H9 (cell line): Measurements from ENCODE around the gene ZNF878. TPM values are rescaled to one million over a fixed set of nuclear protein-coding genes. Genes with fewer than 3 reads are reported as not detected.
A peak's percentile ranks its signal among the peaks of the same experiment; 100 is the strongest.

ENCODE experiments used
- DNase-seq: peaks from one replicate; pipeline ENCODE4 v3.0.0-alpha.2; 2017
- H2AFZ ChIP-seq: one replicate; pipeline ENCODE4 v1.6.1; 2013; ENCODE audit warnings: mild to moderate bottlenecking, low read length, control low read depth, moderate library complexity
- H2AK5ac ChIP-seq: 2 replicates; pipeline ENCODE4 v1.6.1; 2013; ENCODE audit warnings: low read length, control low read depth, mixed read lengths; ENCODE audit not compliant: insufficient read length
- H2BK120ac ChIP-seq: one replicate; pipeline ENCODE4 v1.6.1; 2013; ENCODE audit warnings: low read depth, mild to moderate bottlenecking, low read length, control low read depth, inconsistent platforms; ENCODE audit not compliant: poor library complexity, severe bottlenecking
- H2BK12ac ChIP-seq: 2 replicates; pipeline ENCODE4 v1.6.1; 2013; ENCODE audit warnings: low read length, control low read depth, mixed read lengths, low read depth; ENCODE audit not compliant: insufficient read length
- H2BK15ac ChIP-seq: 2 replicates; pipeline ENCODE4 v1.6.1; 2013; ENCODE audit warnings: low read depth, low read length, control low read depth
- H2BK20ac ChIP-seq: one replicate; pipeline ENCODE4 v1.6.1; 2013; ENCODE audit warnings: low read depth, mild to moderate bottlenecking, low read length, control low read depth, inconsistent platforms; ENCODE audit not compliant: poor library complexity, severe bottlenecking
- H2BK5ac ChIP-seq: 2 replicates; pipeline ENCODE4 v1.6.1; 2013; ENCODE audit warnings: low read length, control low read depth, mixed read lengths; ENCODE audit not compliant: insufficient read length
- H3K14ac ChIP-seq: 2 replicates; pipeline ENCODE4 v1.6.1; 2013; ENCODE audit warnings: low read length, control low read depth; ENCODE audit not compliant: insufficient read depth
- H3K18ac ChIP-seq: 2 replicates; pipeline ENCODE4 v1.6.1; 2013; ENCODE audit warnings: low read depth, mild to moderate bottlenecking, mixed read lengths, low read length, control low read depth; ENCODE audit not compliant: insufficient read length
- H3K23ac ChIP-seq: 2 replicates; pipeline ENCODE4 v1.6.1; 2013; ENCODE audit warnings: low read length, control low read depth, mixed read lengths, low read depth; ENCODE audit not compliant: insufficient read length
- H3K23me2 ChIP-seq: 2 replicates; pipeline ENCODE4 v1.6.1; 2013; ENCODE audit warnings: low read depth, mild to moderate bottlenecking, mixed read lengths, low read length, control low read depth; ENCODE audit not compliant: insufficient read length, poor library complexity, severe bottlenecking
- H3K27ac ChIP-seq: 2 replicates; pipeline ENCODE4 v1.5.1; 2013; ENCODE audit warnings: low read length, control low read depth, mixed read lengths, low read depth; ENCODE audit not compliant: insufficient read length
- H3K27me3 ChIP-seq: 2 replicates; pipeline ENCODE4 v1.6.1; 2013; ENCODE audit warnings: low read length, control low read depth, inconsistent platforms; ENCODE audit not compliant: insufficient read depth
- H3K4ac ChIP-seq: 2 replicates; pipeline ENCODE4 v1.6.1; 2013; ENCODE audit warnings: low read depth, mild to moderate bottlenecking, control low read depth, inconsistent platforms, low read length, moderate library complexity
- H3K4me1 ChIP-seq: 2 replicates; pipeline ENCODE4 v1.6.1; 2013; ENCODE audit warnings: low read length, control low read depth, inconsistent platforms; ENCODE audit not compliant: insufficient read depth
- H3K4me2 ChIP-seq: 2 replicates; pipeline ENCODE4 v1.6.1; 2013; ENCODE audit warnings: low read length, control low read depth, mixed read lengths; ENCODE audit not compliant: insufficient read length, insufficient read depth
- H3K56ac ChIP-seq: 2 replicates; pipeline ENCODE4 v1.6.1; 2013; ENCODE audit warnings: low read depth, mild to moderate bottlenecking, mixed read lengths, low read length, control low read depth; ENCODE audit not compliant: insufficient read length
- H3K79me1 ChIP-seq: 2 replicates; pipeline ENCODE4 v1.6.1; 2013; ENCODE audit warnings: low read depth, mild to moderate bottlenecking, moderate library complexity, low read length, control low read depth, inconsistent platforms; ENCODE audit not compliant: insufficient read depth, poor library complexity, severe bottlenecking
- H3K79me2 ChIP-seq: 2 replicates; pipeline ENCODE4 v1.6.1; 2013; ENCODE audit warnings: low read length, control low read depth, inconsistent platforms; ENCODE audit not compliant: insufficient read depth
- H3K9ac ChIP-seq: 2 replicates; pipeline ENCODE4 v1.6.1; 2013; ENCODE audit warnings: low read length, control low read depth, mixed read lengths; ENCODE audit not compliant: insufficient read length; ENCODE audit errors: extremely low read depth
- H3K9me3 ChIP-seq: one replicate; pipeline ENCODE4 v1.6.1; 2013; ENCODE audit warnings: low read depth, low read length, inconsistent platforms; ENCODE audit not compliant: control insufficient read depth
- H3T11ph ChIP-seq: one replicate; pipeline ENCODE4 v1.6.1; 2013; ENCODE audit warnings: mild to moderate bottlenecking, low read length, control low read depth, inconsistent platforms
- H4K20me1 ChIP-seq: one replicate; pipeline ENCODE4 v1.6.1; 2013; ENCODE audit not compliant: control insufficient read depth, insufficient read length, insufficient read depth
- H4K5ac ChIP-seq: 2 replicates; pipeline ENCODE4 v1.6.1; 2013; ENCODE audit warnings: low read depth, mild to moderate bottlenecking, mixed read lengths, low read length, control low read depth; ENCODE audit not compliant: insufficient read length
- H4K8ac ChIP-seq: replicated peaks from 2 replicates; pipeline ENCODE4 v1.6.1; 2013; ENCODE audit warnings: low read length, control low read depth, mixed read lengths, low read depth; ENCODE audit not compliant: insufficient read length
- H4K91ac ChIP-seq: 2 replicates; pipeline ENCODE4 v1.6.1; 2013; ENCODE audit warnings: low read depth, mild to moderate bottlenecking, moderate library complexity, mixed read lengths, low read length, control low read depth; ENCODE audit not compliant: insufficient read length
- H3K27ac Mint-ChIP-seq, 3 experiments: 2 replicates in 2 of 3; 3 replicates in 1 of 3; pipeline ENCODE4 v1.8.0; 2020 to 2021; ENCODE audit warnings: mixed read lengths in 3 of 3, mild to moderate bottlenecking in 1 of 3, moderate library complexity in 1 of 3
- H3K27me3 Mint-ChIP-seq: 2 replicates; pipeline ENCODE4 v1.8.0; 2021; ENCODE audit warnings: low read depth, mild to moderate bottlenecking, moderate library complexity, mixed read lengths
- H3K36me3 Mint-ChIP-seq, 3 experiments: 2 replicates in 2 of 3; 3 replicates in 1 of 3; pipeline ENCODE4 v1.8.0; 2020 to 2021; ENCODE audit warnings: low read depth in 3 of 3, mixed read lengths in 3 of 3; ENCODE audit not compliant: insufficient read depth in 1 of 3
- H3K4me1 Mint-ChIP-seq, 2 experiments: 2 replicates each; pipeline ENCODE4 v1.8.0; 2020; ENCODE audit warnings: mixed read lengths in 2 of 2
- H3K4me3 Mint-ChIP-seq, 2 experiments: 2 replicates in 1 of 2; 3 replicates in 1 of 2; pipeline ENCODE4 v1.8.0; 2020 to 2021; ENCODE audit warnings: mild to moderate bottlenecking in 2 of 2, mixed read lengths in 2 of 2, moderate library complexity in 1 of 2
- H3K9me3 Mint-ChIP-seq, 2 experiments: 2 replicates in 1 of 2; 3 replicates in 1 of 2; pipeline ENCODE4 v1.8.0; 2020; ENCODE audit warnings: mild to moderate bottlenecking in 2 of 2, mixed read lengths in 2 of 2, moderate library complexity in 1 of 2
- CTCF ChIP-seq: fragments of 200-600 bp; sonication (generic); conservative IDR thresholded peaks from 3 replicates; pipeline ENCODE4 v1.8.0; 2021; ENCODE audit warnings: antibody characterized with exemption, mild to moderate bottlenecking
- WGBS: extraction: QIAGEN DNeasy Blood & Tissue Kit; methylation state at CpG from one replicate; pipeline ENCODE4 v1.1.7; 2013; ENCODE audit warnings: missing lambda C conversion rate, low lambda C conversion rate, mixed read lengths; ENCODE audit not compliant: insufficient read length; ENCODE audit errors: extremely low coverage; 5-methylcytosine and 5-hydroxymethylcytosine counted together
- total RNA-seq: library from RNA; stranded (reverse); gene quantifications from 2 replicates; pipeline ENCODE4 v1.2.1, GENCODE V29; 2021

The ZNF878 gene
- total RNA-seq, 1 experiment from 2014 or later: 5.4 TPM

GRCh38 chr19:12092956-12093355 lies 40.2 kb upstream of the ZNF878 start:
- no peaks in the 10 kb centered on the region for H3K9me3 ChIP-seq
- H4K5ac ChIP-seq: no peak overlapping the region
- H3K4me1 Mint-ChIP-seq: peaks cover 12 to 19% of the 10 kb centered on the region in 2 experiments
- peaks cover 5% of the 10 kb centered on the region for H3K79me1 ChIP-seq
- peaks cover 4% of the 10 kb centered on the region; the same call in 1 of the 2 replicates for H3K79me2 ChIP-seq
- H3K36me3 Mint-ChIP-seq: peaks cover 39 to 44% (median 39%) of the 10 kb centered on the region in 3 experiments
- H3K4me1 ChIP-seq: no peaks in the 10 kb centered on the region
- no peak overlapping the region for H4K91ac ChIP-seq
- H2AFZ ChIP-seq: no peak overlapping the region
- H2AK5ac ChIP-seq: no peak overlapping the region
- H3K56ac ChIP-seq: no peak overlapping the region
- H4K8ac ChIP-seq: no peak overlapping the region
- no peak overlapping the region; the same call in 1 of the 2 replicates for H3K4ac ChIP-seq
- no peaks in the 10 kb centered on the region for H3K27me3 Mint-ChIP-seq
- H3K9me3 Mint-ChIP-seq: peaks cover 23 to 36% of the 10 kb centered on the region in 2 experiments
- H3K4me2 ChIP-seq: peak overlapping the region; percentile 83
- no peak for TF ChIP-seq CTCF
- H3K9ac ChIP-seq: peak overlapping the region; percentile 98
- H3K18ac ChIP-seq: no peak overlapping the region
- H3K27ac ChIP-seq: no peak overlapping the region
- no peak overlapping the region for H2BK15ac ChIP-seq
- no peak overlapping the region for H3T11ph ChIP-seq
- H2BK20ac ChIP-seq: no peak overlapping the region
- H3K27me3 ChIP-seq: no peaks in the 10 kb centered on the region
- no CpG with 5 or more reads among the region's 10 CpGs for WGBS
- no peak overlapping the region for H3K14ac ChIP-seq
- H4K20me1 ChIP-seq: no peaks in the 10 kb centered on the region
- H3K27ac Mint-ChIP-seq: peak overlapping the region in 1 of 3 experiments; percentile 83; a peak in 4 of 7 replicates
- peaks cover 4% of the 10 kb centered on the region for H3K23me2 ChIP-seq
- no peak overlapping the region for H2BK120ac ChIP-seq
- no peak for DNase-seq
- H2BK12ac ChIP-seq: no peak overlapping the region
- no peak overlapping the region for H2BK5ac ChIP-seq
- peak overlapping the region; percentile 88 to 94 for H3K4me3 Mint-ChIP-seq
- H3K23ac ChIP-seq: no peak overlapping the region
